H1 (cell line): ENCODE results near the gene ZBTB22. TPM values are rescaled to one million over a fixed set of nuclear protein-coding genes. Genes with fewer than 3 reads are reported as not detected.

ENCODE experiments used
- CTCF ChIA-PET: fragments of 300-600 bp; sonication (Branson Sonifier 250); formaldehyde crosslinking; loops from one replicate; lab custom pipeline; 2021; ENCODE audit not compliant: partially characterized antibody; lab: Charles Lee
- POLR2A ChIA-PET: fragments of 300-600 bp; sonication (Branson Sonifier 250); formaldehyde crosslinking; loops from one replicate; lab custom pipeline; 2021; ENCODE audit warnings: inconsistent platforms; ENCODE audit not compliant: partially characterized antibody; lab: Charles Lee
- DNase-seq, 2 experiments: peaks; one replicate each; pipeline versions ENCODE4 v3.0.0 to v3.0.0-alpha.2; 2010 to 2022; ENCODE audit warnings: low spot score in 2 of 2, low read depth in 1 of 2, mixed read lengths in 1 of 2
- FAIRE-seq: peaks from 2 replicates; lab custom pipeline; 2011; peaks lifted over from hg19 to GRCh38; lab: Jason Lieb, UNC
- H2AFZ ChIP-seq: 2 replicates; pipeline ENCODE4 v1.8.1; 2012; ENCODE audit warnings: low read length, inconsistent platforms
- H2AK5ac ChIP-seq: 2 replicates; pipeline ENCODE4 v1.6.1; 2013; ENCODE audit warnings: low read depth, low read length
- H2BK120ac ChIP-seq: replicated peaks from 2 replicates; pipeline ENCODE3; 2013; ENCODE audit warnings: low read depth, low read length, inconsistent platforms
- H2BK12ac ChIP-seq: 2 replicates; pipeline ENCODE4 v1.6.1; 2013; ENCODE audit warnings: low read depth, low read length
- H2BK15ac ChIP-seq: 2 replicates; pipeline ENCODE4 v1.6.1; 2013; ENCODE audit warnings: low read length
- H2BK20ac ChIP-seq: 2 replicates; pipeline ENCODE4 v1.6.1; 2013; ENCODE audit warnings: low read length
- H2BK5ac ChIP-seq: 2 replicates; pipeline ENCODE4 v1.6.1; 2013; ENCODE audit warnings: low read depth, low read length
- H3K14ac ChIP-seq: 2 replicates; pipeline ENCODE4 v1.6.1; 2013; ENCODE audit warnings: inconsistent platforms; ENCODE audit not compliant: insufficient read length
- H3K18ac ChIP-seq: 2 replicates; pipeline ENCODE4 v1.6.1; 2013; ENCODE audit warnings: low read length; ENCODE audit errors: extremely low read depth
- H3K23ac ChIP-seq: 2 replicates; pipeline ENCODE4 v1.6.1; 2013; ENCODE audit warnings: inconsistent platforms; ENCODE audit not compliant: insufficient read length
- H3K23me2 ChIP-seq: 2 replicates; pipeline ENCODE4 v1.6.1; 2013; ENCODE audit warnings: low read depth, low read length
- H3K27ac ChIP-seq: 2 replicates; pipeline ENCODE4 v1.6.1; 2011; ENCODE audit warnings: low read depth, low read length, inconsistent platforms
- H3K27me3 ChIP-seq, 4 experiments: replicated peaks in 1 of 4; 1 replicate in 1 of 4; 2 replicates in 3 of 4; pipeline versions ENCODE4 v1.6.1 to v1.8.1; 2011 to 2013; ENCODE audit warnings: low read length in 3 of 4, mild to moderate bottlenecking in 3 of 4, inconsistent platforms in 2 of 4, mixed read lengths in 2 of 4, moderate library complexity in 1 of 4; ENCODE audit not compliant: control insufficient read depth in 3 of 4, insufficient read depth in 3 of 4; ENCODE audit errors: extremely low read depth in 1 of 4
- H3K36me3 ChIP-seq, 4 experiments: 2 replicates each; pipeline versions ENCODE4 v1.6.1 to v1.8.1; 2011 to 2013; ENCODE audit warnings: mild to moderate bottlenecking in 4 of 4, low read length in 3 of 4, moderate library complexity in 2 of 4, control low read depth in 1 of 4, inconsistent platforms in 1 of 4; ENCODE audit not compliant: insufficient read depth in 4 of 4, control insufficient read depth in 2 of 4
- H3K4ac ChIP-seq: replicated peaks from 2 replicates; pipeline ENCODE3; 2013; ENCODE audit warnings: low read length, low read depth, mixed read lengths, inconsistent platforms; ENCODE audit not compliant: insufficient read length
- H3K4me1 ChIP-seq, 4 experiments: replicated peaks in 1 of 4; 1 replicate in 1 of 4; 2 replicates in 3 of 4; pipeline versions ENCODE4 v1.6.1 to v1.8.1; 2011 to 2013; ENCODE audit warnings: low read length in 3 of 4, inconsistent platforms in 2 of 4, mixed read lengths in 1 of 4; ENCODE audit not compliant: insufficient read depth in 4 of 4, control insufficient read depth in 3 of 4
- H3K4me2 ChIP-seq, 2 experiments: 2 replicates each; pipeline versions ENCODE4 v1.6.1 to v1.8.1; 2011 to 2013; ENCODE audit warnings: low read depth in 2 of 2, low read length in 2 of 2, control low read depth in 1 of 2, inconsistent platforms in 1 of 2, mild to moderate bottlenecking in 1 of 2; ENCODE audit not compliant: insufficient read depth in 1 of 2
- H3K4me3 ChIP-seq, 4 experiments: fragments of 200-600, 300-600 bp in 1 of 4; sonication (generic), shearing (Covaris generic), sonication (Bioruptor Twin) in 1 of 4; 2 replicates each; pipeline versions ENCODE4 v1.5.1 to v1.8.1; 2011 to 2016; ENCODE audit warnings: low read length in 4 of 4, low read depth in 3 of 4, control low read depth in 2 of 4, inconsistent platforms in 2 of 4, mild to moderate bottlenecking in 2 of 4, mixed read lengths in 1 of 4, moderate library complexity in 1 of 4; ENCODE audit not compliant: insufficient read depth in 2 of 4; ENCODE audit errors: extremely low read depth in 1 of 4
- H3K56ac ChIP-seq: replicated peaks from 2 replicates; pipeline ENCODE3; 2013; ENCODE audit warnings: low read depth, mild to moderate bottlenecking, mixed read lengths, low read length, inconsistent platforms; ENCODE audit not compliant: insufficient read length
- H3K79me1 ChIP-seq: 2 replicates; pipeline ENCODE4 v1.6.1; 2013; ENCODE audit warnings: low read depth, low read length, control low read depth
- H3K79me2 ChIP-seq, 2 experiments: 2 replicates each; pipeline versions ENCODE4 v1.6.1 to v1.8.1; 2012 to 2013; ENCODE audit warnings: low read length in 2 of 2, mild to moderate bottlenecking in 2 of 2, inconsistent platforms in 1 of 2; ENCODE audit not compliant: insufficient read depth in 2 of 2, control insufficient read depth in 1 of 2
- H3K9ac ChIP-seq, 4 experiments: replicated peaks in 1 of 4; 1 replicate in 1 of 4; 2 replicates in 3 of 4; pipeline versions ENCODE4 v1.6.1 to v1.8.1; 2011 to 2013; ENCODE audit warnings: low read depth in 3 of 4, low read length in 3 of 4, control low read depth in 2 of 4, mild to moderate bottlenecking in 2 of 4, moderate library complexity in 2 of 4, inconsistent platforms in 1 of 4; ENCODE audit errors: extremely low read depth in 1 of 4
- H3K9me3 ChIP-seq, 2 experiments: 2 replicates each; pipeline versions ENCODE4 v1.6.1 to v1.8.1; 2012 to 2013; ENCODE audit warnings: mild to moderate bottlenecking in 2 of 2, moderate library complexity in 2 of 2, control low read depth in 1 of 2, inconsistent platforms in 1 of 2, low read depth in 1 of 2, low read length in 1 of 2, mixed read lengths in 1 of 2; ENCODE audit not compliant: insufficient read depth in 2 of 2
- H4K20me1 ChIP-seq, 2 experiments: replicated peaks in 1 of 2; 2 replicates each; pipeline versions ENCODE3 to v1.8.1; 2011 to 2013; ENCODE audit warnings: inconsistent platforms in 2 of 2, low read length in 2 of 2, mild to moderate bottlenecking in 1 of 2; ENCODE audit not compliant: insufficient read depth in 2 of 2, control insufficient read depth in 1 of 2
- H4K5ac ChIP-seq: 2 replicates; pipeline ENCODE4 v1.6.1; 2013; ENCODE audit warnings: low read length, low read depth, mixed read lengths, inconsistent platforms; ENCODE audit not compliant: insufficient read length
- H4K8ac ChIP-seq: 2 replicates; pipeline ENCODE4 v1.8.0; 2013; ENCODE audit warnings: mild to moderate bottlenecking, moderate library complexity, low read length, inconsistent platforms; ENCODE audit not compliant: insufficient read depth; ENCODE audit errors: extremely low read depth
- H4K91ac ChIP-seq: replicated peaks from 2 replicates; pipeline ENCODE3; 2013; ENCODE audit warnings: low read length, mixed read lengths, inconsistent platforms; ENCODE audit not compliant: insufficient read length
- ASH2L ChIP-seq: fragments of 200-600, 300-600 bp; sonication (generic); IDR thresholded peaks from one replicate; pipeline ENCODE4 v1.7.1; 2017; ENCODE audit warnings: low read length
- ATF2 ChIP-seq: IDR thresholded peaks from 2 replicates; pipeline ENCODE4 v1.6.1; 2012; ENCODE audit warnings: low read length, inconsistent platforms
- BACH1 ChIP-seq: IDR thresholded peaks from 2 replicates; pipeline ENCODE4 v1.6.1; 2012; ENCODE audit warnings: low read length, improper control_type of control experiment
- CHD1 ChIP-seq: IDR thresholded peaks from 2 replicates; pipeline ENCODE4 v1.6.1; 2012; ENCODE audit warnings: low read depth, low read length, improper control_type of control experiment
- EZH2 ChIP-seq: fragments of 200-600 bp; sonication (generic); IDR thresholded peaks from 2 replicates; pipeline ENCODE4 v1.7.1; 2012; ENCODE audit warnings: low read depth, mild to moderate bottlenecking, moderate library complexity, low read length, inconsistent platforms; ENCODE audit not compliant: severe bottlenecking
- GTF2F1 ChIP-seq: IDR thresholded peaks from 2 replicates; pipeline ENCODE4 v1.6.1; 2012; ENCODE audit warnings: low read depth, low read length, improper control_type of control experiment, borderline replicate concordance
- ZNF274 ChIP-seq: IDR thresholded peaks from 2 replicates; pipeline ENCODE4 v1.7.0; 2012; ENCODE audit warnings: low read length, borderline replicate concordance; ENCODE audit errors: extremely low read depth
- WGBS, 2 experiments: shearing (Covaris generic) in 1 of 2; methylation state at CpG; one replicate each; pipeline versions ENCODE4 v1.1.6 to v1.1.7; 2013 to 2015; ENCODE audit warnings: low lambda C conversion rate in 2 of 2, mixed read lengths in 2 of 2, inconsistent platforms in 1 of 2, low coverage in 1 of 2, missing lambda C conversion rate in 1 of 2; ENCODE audit not compliant: insufficient replicate concordance in 2 of 2, insufficient coverage in 1 of 2, insufficient read length in 1 of 2; ENCODE audit errors: extremely low coverage in 1 of 2, missing lambda C conversion rate in 1 of 2; 5-methylcytosine and 5-hydroxymethylcytosine counted together
- polyA plus RNA-seq, 7 experiments: library from polyadenylated mRNA; depleted of rRNA in 3 of 7; stranded (reverse) in 5 of 7; unstranded in 2 of 7; fragments of >200 nt in 5 of 7; fragments of 200-250 nt in 2 of 7; gene quantifications; 1 replicate in 5 of 7; 2 replicates in 1 of 7; 4 replicates in 1 of 7; pipeline versions ENCODE4 v1.2.1 to v1.2.3, GENCODE V29; 2011 to 2013; ENCODE audit warnings: missing spikeins in 2 of 7, mixed read lengths in 2 of 7
- total RNA-seq: library from RNA; stranded (reverse); fragmentation: NEBNext Ultra II Directional; extraction: Animal tissue kit (Norgen Biotek cat#: 25700); gene quantifications from 2 replicates; pipeline ENCODE4 v1.2.1, GENCODE V29; 2021
- TF ChIP-seq, protein P1 (sequence below): IDR thresholded peaks from 2 replicates; pipeline ENCODE4 v1.6.1; 2012; ENCODE audit warnings: inconsistent platforms

ZBTB22 gene
- total and polyA plus RNA-seq, 2 of the 8 experiments (the other 6 are each of a cell fraction or from before 2014, with no cell fraction given), result 7.4 to 9.9 TPM

- Histone ChIP-seq H3K36me3 (peaks cover 19 to 53% (median 42%) of the 10 kb centered on the region in 4 experiments; a peak in 7 of 8 replicates), H3K4me2 (peak overlapping the region; percentile 86 to 96)
- DNase-seq, result no peak
Observed at GRCh38 chr6:33272275-33273128, 45.0 kb downstream of the ZBTB22 start.

More at GRCh38 chr6:33272275-33273128, 45.0 kb downstream of the ZBTB22 start:
- WGBS, 2 experiments, result 8% methylated on average over 22 of the region's 22 CpGs; no CpG with 5 or more reads in 1 of the 2 experiments
- Histone ChIP-seq H2BK12ac (no peak overlapping the region), H3K27me3 (no peaks in the 10 kb centered on the region), H3K27ac (peak overlapping the region; percentile 85), H3K9me3 (no peaks in the 10 kb centered on the region), H2AFZ (no peak overlapping the region), H4K8ac (peak overlapping the region; percentile 97; the same call in 1 of the 2 replicates), H3K56ac (peak overlapping the region; percentile 23), H3K79me2 (peaks cover 26 to 43% of the 10 kb centered on the region in 2 experiments), H3K79me1 (peaks cover 6% of the 10 kb centered on the region; the same call in 1 of the 2 replicates), H2BK5ac (peak overlapping the region; percentile 72; the same call in 1 of the 2 replicates), H4K91ac (peak overlapping the region; percentile 49), H3K23me2 (peaks cover 17% of the 10 kb centered on the region), H2BK20ac (no peak overlapping the region), H4K5ac (no peak overlapping the region), H2AK5ac (peak overlapping the region; percentile 30; the same call in 1 of the 2 replicates), H3K14ac (no peak overlapping the region), H3K4ac (peak overlapping the region; percentile 47), H2BK120ac (no peak overlapping the region), H3K4me1 (peaks cover 0 to 22% (median 8%) of the 10 kb centered on the region in 4 experiments; a peak in 6 of 7 replicates), H3K18ac (peak overlapping the region; percentile 76), H3K4me3 (peak overlapping the region; percentile 81 to 100 (median 100)), H3K9ac (peak overlapping the region; percentile 92 to 99 (median 92)), H3K23ac (no peak overlapping the region), H2BK15ac (no peak overlapping the region), H4K20me1 (peaks cover 9 to 16% of the 10 kb centered on the region in 2 experiments)
- POLR2A ChIA-PET, result interaction anchor here (0.5 to 5.4 kb wide), 38 partner anchors 9 to 303 kb away, joined by 3 to 88 read pairs (median 6); partner anchors contain the start of genes BRD2, CUTA, HSD17B8 and PFDN6
- TF ChIP-seq ATF2 (0 out of 2 replicates have a peak, but pooled peaks have one; percentile 11), EZH2 (no peak), ZNF274 (no peak), GTF2F1 (no peak), BACH1 (no peak), ASH2L (no peak), CHD1 (no peak)
- TF ChIP-seq, protein P1, sequence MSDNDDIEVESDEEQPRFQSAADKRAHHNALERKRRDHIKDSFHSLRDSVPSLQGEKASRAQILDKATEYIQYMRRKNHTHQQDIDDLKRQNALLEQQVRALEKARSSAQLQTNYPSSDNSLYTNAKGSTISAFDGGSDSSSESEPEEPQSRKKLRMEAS, result peak; percentile 3; the same call in 1 of the 2 replicates
- CTCF ChIA-PET, result interaction anchor here (1.0 to 4.3 kb wide), 5 partner anchors 8 to 40 kb away, joined by 3 to 15 read pairs (median 7); partner anchors contain the start of gene RGL2
- FAIRE-seq, result no peak
